T follicular helper cell (primary cell): ENCODE results near the gene F12.

Source experiments
- DNase-seq: peaks from one replicate; pipeline ENCODE4 v3.0.0-alpha.2; 2020; ENCODE audit warnings: low read depth

F12 gene

GRCh38 chr5:177412603-177413233 is 3.4 kb upstream of the F12 start:
- no peak for DNase-seq

GRCh38 chr5:177410575-177410974 is 1.2 kb upstream of the F12 start:
- no peak for DNase-seq

- DNase-seq, result no peak
Measured at GRCh38 chr5:177405805-177406204, 3.6 kb downstream of the F12 start.

- DNase-seq, result no peak
Measured at GRCh38 chr5:177405312-177405711, 4.1 kb downstream of the F12 start.

GRCh38 chr5:177404641-177405179 is 4.7 kb downstream of the F12 start:
- DNase-seq, result no peak

- DNase-seq, result peak; percentile 75
Measured at GRCh38 chr5:177403792-177404640, 5.3 kb downstream of the F12 start.

- peak; percentile 52 for DNase-seq
Measured at GRCh38 chr5:177403102-177403791, 6.1 kb downstream of the F12 start.

GRCh38 chr5:177402271-177403043 is 6.9 kb downstream of the F12 start:
- peak; percentile 63 for DNase-seq

- no peak for DNase-seq
Measured at GRCh38 chr5:177399997-177400868, 9.1 kb downstream of the F12 start, which contains the start of gene PFN3. TSS of gene PFN3 (minus strand) at chr5:177400661. CDS start at chr5:177400576, 85 bp downstream.

- DNase-seq, result no peak
Measured at GRCh38 chr5:177397875-177398390, 11.4 kb downstream of the F12 start.

GRCh38 chr5:177396807-177397206 is 12.6 kb downstream of the F12 start:
- DNase-seq, result no peak

- DNase-seq, result no peak
Measured at GRCh38 chr5:177396078-177396477, 13.3 kb downstream of the F12 start.

GRCh38 chr5:177393990-177394389 is 15.4 kb downstream of the F12 start:
- no peak for DNase-seq

GRCh38 chr5:177393206-177393765 is 16.1 kb downstream of the F12 start:
- DNase-seq, result no peak

- DNase-seq, result no peak
Measured at GRCh38 chr5:177392765-177393164, 16.6 kb downstream of the F12 start.

- DNase-seq, result peak; percentile 80
Measured at GRCh38 chr5:177390363-177391300, 18.7 kb downstream of the F12 start.

GRCh38 chr5:177389241-177390169 is 19.9 kb downstream of the F12 start:
- DNase-seq, result peak; percentile 42
